Mucosa of rectum (tissue), 2 donors: ENCODE results near the gene LTBP2.
A peak's percentile ranks its signal among the peaks of the same experiment; 100 is the strongest.

Experiments
- H3K27ac ChIP-seq, 2 donors: one replicate each; pipeline ENCODE4 v1.7.0; 2013; ENCODE audit warnings: inconsistent platforms in 2 of 2, low read depth in 2 of 2, low read length in 2 of 2
- H3K27me3 ChIP-seq, 2 donors: one replicate each; pipeline ENCODE4 v1.7.0; 2013; ENCODE audit warnings: low read length in 2 of 2; ENCODE audit not compliant: control insufficient read depth in 2 of 2, insufficient read depth in 2 of 2
- H3K36me3 ChIP-seq, 2 donors: one replicate each; pipeline ENCODE4 v1.7.0; 2013; ENCODE audit warnings: low read length in 2 of 2; ENCODE audit not compliant: control insufficient read depth in 2 of 2, insufficient read depth in 2 of 2
- H3K4me1 ChIP-seq, 2 donors: one replicate each; pipeline ENCODE4 v1.7.0; 2013; ENCODE audit warnings: low read length in 2 of 2, mild to moderate bottlenecking in 1 of 2; ENCODE audit not compliant: control insufficient read depth in 2 of 2, insufficient read depth in 2 of 2
- H3K4me3 ChIP-seq, 2 donors: one replicate each; pipeline ENCODE4 v1.7.0; 2013; ENCODE audit warnings: low read length in 2 of 2
- H3K9ac ChIP-seq, 2 donors: one replicate each; pipeline ENCODE4 v1.7.0; 2013; ENCODE audit warnings: low read length in 2 of 2, low read depth in 1 of 2, mild to moderate bottlenecking in 1 of 2
- H3K9me3 ChIP-seq, 2 donors: one replicate each; pipeline ENCODE4 v1.7.0; 2013; ENCODE audit warnings: low read length in 2 of 2; ENCODE audit not compliant: control insufficient read depth in 2 of 2
- donor health status: healthy.
- donor health status: Normal muscosa, but diverticular disease.

LTBP2 gene

GRCh38 chr14:74605531-74606223 is 6.4 kb downstream of the LTBP2 start:
- H3K4me3 ChIP-seq: no peak overlapping the region
- no peak overlapping the region for H3K9ac ChIP-seq
- H3K9me3 ChIP-seq: no peaks in the 10 kb centered on the region
- H3K27ac ChIP-seq: no peak overlapping the region
- no peaks in the 10 kb centered on the region for H3K36me3 ChIP-seq
- peaks cover 2 to 3% of the 10 kb centered on the region in 2 donors for H3K4me1 ChIP-seq
- H3K27me3 ChIP-seq: no peaks in the 10 kb centered on the region

DNA sequence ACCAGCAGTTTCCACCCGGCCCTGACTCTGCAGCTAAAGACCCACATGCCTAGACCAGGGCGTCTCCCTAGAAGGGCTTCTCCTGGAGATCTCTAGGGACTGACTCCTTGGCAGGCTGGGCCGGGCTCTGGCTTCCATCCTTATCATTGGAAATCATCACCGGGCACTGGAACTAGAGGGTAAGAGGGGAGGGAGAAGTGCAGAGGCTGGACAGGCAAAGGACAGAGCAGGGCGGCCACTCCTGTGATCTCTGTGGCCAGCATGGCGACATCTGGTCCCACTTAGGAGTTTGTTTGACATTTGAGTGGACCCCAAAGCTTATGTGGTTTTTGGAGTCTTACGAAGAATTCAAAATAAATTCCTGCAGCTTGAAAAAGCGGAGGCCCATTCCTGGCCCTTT is 7.1 kb downstream of the LTBP2 start:
- H3K36me3 ChIP-seq: no peaks in the 10 kb centered on the region
- no peak overlapping the region for H3K9ac ChIP-seq
- no peak overlapping the region for H3K27ac ChIP-seq
- H3K9me3 ChIP-seq: no peaks in the 10 kb centered on the region
- H3K4me3 ChIP-seq: no peak overlapping the region
- H3K27me3 ChIP-seq: no peaks in the 10 kb centered on the region
- H3K4me1 ChIP-seq: peaks cover 2 to 3% of the 10 kb centered on the region in 2 donors

- Histone ChIP-seq H3K9me3 (no peaks in the 10 kb centered on the region), H3K9ac (no peak overlapping the region), H3K4me1 (peaks cover 0 to 7% of the 10 kb centered on the region in 2 donors), H3K36me3 (no peaks in the 10 kb centered on the region), H3K27me3 (no peaks in the 10 kb centered on the region), H3K27ac (no peak overlapping the region), H3K4me3 (no peak overlapping the region)
Observed at GRCh38 chr14:74604157-74604556, 7.9 kb downstream of the LTBP2 start.

DNA sequence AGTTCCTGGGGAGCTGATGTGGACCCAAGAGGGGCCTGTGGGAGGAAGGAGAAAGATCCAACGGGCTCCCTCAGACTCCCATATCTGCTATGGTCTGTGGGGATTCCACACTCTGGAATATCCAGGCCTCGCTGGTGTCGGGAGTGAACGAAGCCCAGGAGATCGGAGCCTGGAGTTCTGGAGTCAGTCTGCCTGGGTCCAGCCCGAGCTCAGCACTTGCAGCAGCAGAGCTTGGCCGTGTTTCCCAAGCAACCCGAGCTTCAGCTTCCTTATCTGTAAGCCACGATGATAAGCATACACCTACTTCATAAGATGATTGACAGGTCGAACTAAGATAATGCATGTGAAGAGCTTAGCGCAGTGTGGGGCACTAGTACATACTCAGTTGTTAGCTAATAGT is 10.1 kb downstream of the LTBP2 start:
- peaks cover 0 to 6% of the 10 kb centered on the region in 2 donors for H3K4me1 ChIP-seq
- H3K27me3 ChIP-seq: no peaks in the 10 kb centered on the region
- H3K27ac ChIP-seq: no peak overlapping the region

DNA sequence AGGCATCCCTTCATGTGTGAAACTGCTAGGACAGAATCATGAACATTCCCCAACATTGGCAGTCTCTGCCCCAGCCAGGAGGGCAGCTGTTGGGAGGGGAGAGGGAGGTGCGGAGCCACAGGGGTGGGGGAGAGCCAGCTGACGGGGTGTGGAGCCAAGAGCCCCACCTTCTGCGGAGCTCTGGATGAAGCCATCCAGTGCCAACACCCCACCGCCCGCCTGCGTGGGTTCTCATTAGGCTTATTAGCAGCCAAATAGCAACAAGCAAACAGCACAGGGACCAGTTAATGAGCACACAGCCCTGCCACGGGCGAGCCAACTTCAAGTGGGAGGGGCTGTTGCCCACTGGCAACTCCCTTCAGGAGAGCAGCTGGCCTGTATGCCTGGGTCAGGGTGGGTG is 12.1 kb downstream of the LTBP2 start:
- H3K4me3 ChIP-seq: no peak overlapping the region
- H3K27ac ChIP-seq: peak overlapping the region in 1 of 2 donors; percentile 11
- no peak overlapping the region for H3K9ac ChIP-seq
- H3K36me3 ChIP-seq: no peaks in the 10 kb centered on the region
- no peaks in the 10 kb centered on the region for H3K27me3 ChIP-seq
- peaks cover 5 to 12% of the 10 kb centered on the region in 2 donors for H3K4me1 ChIP-seq
- no peaks in the 10 kb centered on the region for H3K9me3 ChIP-seq

More for the DNA sequence above, 10.1 kb downstream of the LTBP2 start:
- no peaks in the 10 kb centered on the region for H3K36me3 ChIP-seq
- H3K9ac ChIP-seq: no peak overlapping the region
- no peak overlapping the region for H3K4me3 ChIP-seq
- no peaks in the 10 kb centered on the region for H3K9me3 ChIP-seq

- Histone ChIP-seq H3K4me1 (peaks cover 5 to 12% of the 10 kb centered on the region in 2 donors), H3K27ac (peak overlapping the region in 1 of 2 donors; percentile 11), H3K9ac (no peak overlapping the region), H3K4me3 (no peak overlapping the region), H3K9me3 (no peaks in the 10 kb centered on the region), H3K27me3 (no peaks in the 10 kb centered on the region), H3K36me3 (no peaks in the 10 kb centered on the region)
Observed at GRCh38 chr14:74599321-74599761, 12.7 kb downstream of the LTBP2 start.

GRCh38 chr14:74596741-74597450 is 15.1 kb downstream of the LTBP2 start:
- H3K4me3 ChIP-seq: no peak overlapping the region
- H3K9ac ChIP-seq: no peak overlapping the region
- peaks cover 11 to 16% of the 10 kb centered on the region in 2 donors for H3K4me1 ChIP-seq
- H3K36me3 ChIP-seq: no peaks in the 10 kb centered on the region
- no peak overlapping the region for H3K27ac ChIP-seq
- H3K9me3 ChIP-seq: no peaks in the 10 kb centered on the region
- H3K27me3 ChIP-seq: no peaks in the 10 kb centered on the region

- Histone ChIP-seq H3K4me1 (peaks cover 11 to 16% of the 10 kb centered on the region in 2 donors), H3K36me3 (no peaks in the 10 kb centered on the region), H3K27ac (peak overlapping the region; percentile 48 to 58), H3K4me3 (no peak overlapping the region), H3K27me3 (no peaks in the 10 kb centered on the region), H3K9ac (no peak overlapping the region), H3K9me3 (no peaks in the 10 kb centered on the region)
Observed at GRCh38 chr14:74595006-74595735, 16.9 kb downstream of the LTBP2 start.

DNA sequence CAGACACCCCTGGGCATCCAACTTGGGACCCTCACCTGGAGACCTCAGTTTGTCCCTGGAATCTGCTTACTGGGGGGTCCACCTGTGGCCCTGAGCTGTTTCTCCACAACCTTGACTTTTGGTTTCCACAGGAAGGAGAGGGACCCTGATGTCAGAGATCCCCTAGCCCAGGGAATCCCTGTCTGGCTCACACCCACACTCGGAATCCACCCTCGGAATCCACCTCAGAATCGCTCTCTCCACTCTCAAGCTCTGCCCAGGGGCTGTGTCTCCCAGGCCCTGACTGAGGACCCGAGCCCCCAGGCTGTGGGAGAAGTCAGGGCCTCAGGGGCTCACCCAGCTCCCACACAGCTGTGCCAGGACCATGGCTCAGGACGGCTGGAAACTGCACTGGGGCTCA is 17.4 kb downstream of the LTBP2 start:
- peak overlapping the region; percentile 58 to 59 for H3K27ac ChIP-seq
- H3K36me3 ChIP-seq: no peaks in the 10 kb centered on the region
- H3K4me1 ChIP-seq: peaks cover 11 to 15% of the 10 kb centered on the region in 2 donors
- H3K9me3 ChIP-seq: no peaks in the 10 kb centered on the region
- H3K9ac ChIP-seq: no peak overlapping the region
- H3K27me3 ChIP-seq: no peaks in the 10 kb centered on the region
- H3K4me3 ChIP-seq: no peak overlapping the region

DNA sequence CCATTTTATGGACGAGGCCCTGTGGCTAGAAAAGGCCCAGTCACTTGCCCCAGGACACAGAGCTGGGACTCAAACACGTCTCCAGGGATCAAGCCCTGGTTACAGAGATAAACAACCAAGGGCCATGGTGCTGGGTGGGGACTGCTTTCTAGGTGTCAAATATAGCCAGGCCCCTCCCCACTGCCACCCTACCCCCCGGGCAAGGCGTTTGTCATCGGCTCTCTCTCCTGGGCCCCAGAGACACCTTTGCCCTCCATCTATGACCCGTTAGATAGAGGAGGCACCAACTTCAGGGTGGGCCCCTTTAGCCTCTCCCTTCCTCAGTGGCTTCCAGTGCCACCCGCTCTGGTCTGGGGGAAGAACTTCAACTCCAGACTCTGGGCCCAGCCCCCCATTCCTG is 18.0 kb downstream of the LTBP2 start:
- H3K4me1 ChIP-seq: peaks cover 11% of the 10 kb centered on the region in 2 donors
- H3K36me3 ChIP-seq: no peaks in the 10 kb centered on the region
- no peak overlapping the region for H3K4me3 ChIP-seq
- H3K9ac ChIP-seq: no peak overlapping the region
- peak overlapping the region; percentile 59 to 69 for H3K27ac ChIP-seq
- no peaks in the 10 kb centered on the region for H3K27me3 ChIP-seq
- no peaks in the 10 kb centered on the region for H3K9me3 ChIP-seq
